ENCODE results near the gene TCF4.

The TCF4 gene

DNA sequence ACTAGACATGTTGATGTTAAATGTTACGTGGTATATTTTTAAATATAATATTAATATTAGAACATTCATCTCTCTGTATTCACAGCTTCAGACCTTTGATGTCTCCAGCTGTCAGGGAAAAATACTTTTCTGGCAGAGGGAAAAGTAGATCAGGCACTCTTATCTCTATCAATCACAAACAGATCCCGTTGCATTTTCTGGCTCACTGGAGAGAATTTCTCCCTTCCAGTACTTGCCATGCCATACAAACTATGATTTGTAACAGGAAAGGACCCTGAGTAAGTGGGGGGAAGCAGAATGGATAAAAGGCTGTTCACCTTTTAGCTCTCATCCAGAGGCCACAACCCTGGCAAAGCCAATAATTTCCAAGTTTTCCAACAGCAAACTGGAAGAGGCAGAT, 158.0 kb downstream of the TCF4 start:
- no peak for DNase-seq

DNA sequence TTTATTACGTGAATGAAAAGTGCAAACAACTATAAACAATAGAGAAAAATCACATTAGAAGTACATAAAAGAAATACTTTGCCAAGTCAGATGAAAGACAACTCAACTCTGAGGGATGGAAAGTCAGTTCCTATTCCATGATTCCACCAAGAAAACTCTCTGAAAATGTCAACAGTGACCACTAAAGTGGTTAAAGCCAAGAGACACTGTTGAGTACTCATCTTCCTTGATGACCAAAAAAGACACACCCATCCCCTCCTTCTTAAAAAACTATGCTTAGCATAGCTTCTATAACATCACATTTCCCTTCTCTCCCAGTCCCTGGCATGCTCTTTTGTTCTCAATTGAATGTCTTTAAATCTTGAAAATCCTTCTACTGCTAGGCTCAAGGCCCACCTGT, 160.0 kb downstream of the TCF4 start:
- no peak for DNase-seq

DNA sequence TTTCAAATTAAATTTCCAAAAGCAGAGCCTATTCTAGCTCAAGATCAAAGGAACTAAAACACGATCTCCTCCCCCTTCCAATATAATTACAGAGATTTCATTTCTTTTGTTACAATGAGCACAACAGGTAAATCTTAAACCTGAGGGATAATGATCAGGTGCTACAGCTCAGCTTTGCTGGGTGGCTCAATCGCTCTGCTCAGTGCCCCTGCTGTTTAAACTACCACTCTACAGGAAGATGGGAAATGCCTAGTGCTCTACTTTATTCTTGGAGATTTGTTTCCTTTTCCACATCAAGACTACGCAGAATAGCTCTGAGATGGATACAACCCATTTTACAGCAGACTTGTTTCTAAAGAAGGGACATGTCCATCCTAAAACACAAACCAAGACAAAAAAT, 162.3 kb downstream of the TCF4 start:
- DNase-seq: no peak

DNA sequence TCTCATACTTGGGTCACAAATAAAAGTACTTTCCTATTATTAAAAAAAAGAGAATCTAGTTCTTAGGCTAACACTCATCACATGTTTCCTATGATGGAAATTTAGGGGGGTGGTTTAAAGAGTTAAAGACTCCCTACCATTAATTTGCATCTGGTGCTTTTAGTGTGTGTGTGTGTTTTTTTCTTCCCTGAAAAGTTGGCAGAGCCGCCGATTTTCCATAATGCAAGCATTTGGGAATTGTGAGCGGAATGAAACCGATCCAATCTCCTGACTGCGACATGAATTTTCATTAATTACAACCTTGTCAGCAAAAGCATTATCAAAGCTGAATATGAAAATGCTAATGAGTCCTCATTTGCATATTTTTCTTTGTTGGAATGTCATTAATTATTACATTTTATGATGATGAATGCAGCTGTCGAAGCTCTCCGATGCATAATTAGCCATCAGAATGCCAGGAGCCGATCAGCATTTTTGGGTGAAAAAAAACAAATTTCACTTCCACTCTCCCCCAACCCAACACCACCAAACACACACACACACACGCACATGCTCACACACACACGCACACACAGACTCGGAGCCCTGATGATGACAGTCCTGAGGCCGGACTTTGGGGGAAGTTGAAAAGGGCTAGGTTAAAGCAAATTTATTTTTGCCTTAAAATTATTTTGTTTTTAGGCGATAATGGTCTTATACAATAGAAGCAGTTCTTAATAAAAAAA, 165.4 kb downstream of the TCF4 start:
- DNase-seq: peak; percentile 70

DNA sequence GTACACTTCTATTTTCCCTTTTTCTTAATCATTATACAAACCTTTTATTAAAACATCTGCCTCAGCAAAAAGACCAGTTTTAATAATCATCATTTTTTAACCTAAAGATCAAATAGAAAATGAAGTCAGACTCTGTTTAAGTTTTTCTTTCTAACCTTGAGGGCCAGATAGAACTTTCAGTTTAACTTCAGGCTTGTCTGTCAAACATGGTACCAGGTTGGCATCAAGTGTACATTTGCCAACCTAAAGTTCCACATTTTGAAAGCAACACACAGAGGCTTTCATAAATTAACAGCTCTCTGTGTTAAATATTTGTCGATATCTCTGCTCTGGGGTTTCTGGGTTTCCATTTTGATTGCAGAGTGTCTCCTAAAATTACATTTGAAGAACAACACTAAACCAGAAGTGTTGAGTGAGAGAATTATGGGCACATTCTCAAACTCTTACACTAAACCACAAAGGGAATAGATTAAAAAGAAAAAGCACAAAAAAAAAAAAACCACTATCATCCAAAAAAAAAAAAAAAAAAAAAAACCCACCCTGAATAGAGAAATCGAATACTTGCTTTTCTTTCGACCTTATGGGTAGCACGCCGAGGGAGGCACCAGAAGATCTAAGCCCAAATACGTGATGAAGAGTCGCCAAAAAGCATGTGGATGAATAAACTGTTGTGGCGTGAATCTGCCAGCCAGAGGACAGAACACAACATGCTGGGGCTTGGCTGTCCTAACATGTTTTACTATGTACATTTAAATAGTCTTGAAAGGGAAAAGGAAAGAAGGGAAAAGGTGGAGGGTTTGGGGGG, 166.2 kb downstream of the TCF4 start:
- DNase-seq: peak; percentile 70

DNA sequence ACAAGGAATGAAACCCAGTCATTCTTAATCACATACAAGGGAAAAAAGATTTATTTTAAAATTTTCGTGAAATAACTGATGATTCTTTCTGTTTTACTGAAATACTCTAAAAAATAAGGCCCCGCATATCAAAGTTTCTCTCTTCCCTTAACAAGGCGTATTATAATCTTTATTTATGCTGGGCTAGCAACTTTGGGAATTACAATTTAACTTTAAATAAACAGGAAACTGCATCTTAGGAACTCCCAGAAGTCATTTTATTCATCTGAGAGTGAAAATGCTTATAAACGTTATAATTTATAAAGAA, 166.7 kb downstream of the TCF4 start:
- DNase-seq: no peak

DNA sequence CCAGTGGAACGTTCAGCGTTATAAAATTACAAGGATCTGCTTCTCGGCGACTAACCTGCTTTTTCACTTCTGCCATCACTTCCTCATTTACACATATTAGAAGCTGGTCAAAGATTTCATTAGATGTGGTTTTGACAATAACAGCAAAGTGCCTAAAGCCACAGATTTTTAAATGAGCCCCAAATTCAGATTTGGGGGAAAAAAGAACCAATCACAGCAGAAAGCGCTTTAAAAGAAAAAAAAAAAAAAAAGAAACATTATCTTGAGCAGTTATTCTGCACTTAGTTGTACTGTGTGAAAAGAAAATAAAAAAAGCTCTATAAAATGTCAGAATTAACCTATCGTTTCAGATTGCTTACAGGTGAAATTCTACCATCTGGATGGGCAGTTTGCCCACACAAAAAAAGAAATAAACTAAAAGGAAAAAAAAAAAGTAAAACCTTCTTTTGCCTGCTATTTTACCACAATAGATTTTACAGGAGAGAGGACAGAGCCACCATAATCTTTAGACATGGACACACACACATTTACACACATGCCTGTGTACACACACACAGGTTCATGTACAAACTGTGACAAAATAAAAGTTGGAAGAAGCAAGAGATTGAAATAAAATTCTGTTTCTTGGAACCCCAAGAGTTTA, 167.2 kb downstream of the TCF4 start:
- DNase-seq: peak; percentile 70

DNA sequence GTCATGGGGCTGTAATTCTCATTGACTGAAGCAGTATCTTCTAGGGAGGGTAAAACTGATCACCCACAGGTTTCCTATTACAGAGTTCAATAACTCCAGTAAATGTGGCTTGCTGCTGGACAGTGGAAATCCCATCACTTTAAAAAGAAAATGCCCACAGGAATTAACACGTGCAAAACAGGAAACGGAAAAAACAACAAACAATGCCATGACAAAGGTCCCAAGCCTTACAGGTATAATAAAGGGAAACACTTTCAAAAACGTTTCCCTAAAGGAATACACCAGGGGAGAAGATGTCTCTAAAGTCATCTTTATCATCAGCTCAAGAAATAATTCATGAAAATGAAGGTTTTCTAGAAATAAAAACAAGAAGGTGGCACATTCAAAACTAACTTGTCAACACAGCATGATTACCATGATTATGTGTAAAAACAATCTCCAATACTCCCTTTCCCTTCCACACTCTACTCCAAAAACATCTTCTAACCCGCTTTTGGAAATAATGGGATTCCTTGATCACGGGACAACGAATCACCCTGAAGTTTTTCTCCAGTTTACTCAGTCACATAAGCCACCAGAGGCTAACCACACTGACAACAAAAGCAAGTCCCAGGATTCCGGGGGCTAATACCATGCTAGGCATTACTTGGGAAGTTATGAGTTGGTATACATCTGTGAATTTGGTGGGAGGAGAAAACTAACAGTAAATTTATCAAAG, 167.9 kb downstream of the TCF4 start:
- DNase-seq: peak; percentile 70

DNA sequence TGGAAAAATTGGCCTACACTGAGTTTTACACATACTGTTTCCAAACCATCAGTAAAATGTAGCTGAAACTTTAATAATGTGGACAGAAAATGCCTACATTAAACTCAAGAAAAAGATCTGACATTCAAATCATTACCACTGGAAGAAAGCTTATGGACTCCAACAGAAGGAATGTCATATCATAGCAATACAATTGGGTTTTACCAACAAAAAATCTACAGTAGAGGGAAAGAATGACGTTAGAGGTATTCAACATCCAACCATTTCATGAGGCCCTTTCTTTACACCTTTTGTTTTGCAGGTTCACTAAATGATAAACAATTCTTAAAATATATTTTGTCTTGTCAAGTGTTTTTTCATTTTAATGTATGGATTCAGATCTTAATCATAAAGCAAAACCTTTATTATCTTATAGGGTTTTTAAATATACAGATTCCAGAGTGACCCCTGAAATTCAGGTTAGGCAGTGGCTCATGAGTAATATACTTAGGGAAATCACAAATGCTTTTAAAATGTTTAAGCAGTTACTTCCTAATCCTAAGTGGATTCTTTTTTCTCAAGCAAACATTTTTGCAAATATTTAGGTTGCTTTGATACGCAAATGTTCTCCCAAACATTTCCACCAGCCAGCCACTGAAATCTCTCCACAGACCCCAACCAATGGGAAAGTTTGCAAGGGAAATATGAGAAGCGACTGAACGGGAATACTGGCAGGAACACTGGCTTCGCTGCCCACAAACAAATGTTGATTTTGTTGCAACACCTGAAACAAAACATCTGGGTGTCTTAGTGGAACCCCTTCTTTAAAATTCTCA, 168.7 kb downstream of the TCF4 start:
- peak; percentile 50 for DNase-seq

DNA sequence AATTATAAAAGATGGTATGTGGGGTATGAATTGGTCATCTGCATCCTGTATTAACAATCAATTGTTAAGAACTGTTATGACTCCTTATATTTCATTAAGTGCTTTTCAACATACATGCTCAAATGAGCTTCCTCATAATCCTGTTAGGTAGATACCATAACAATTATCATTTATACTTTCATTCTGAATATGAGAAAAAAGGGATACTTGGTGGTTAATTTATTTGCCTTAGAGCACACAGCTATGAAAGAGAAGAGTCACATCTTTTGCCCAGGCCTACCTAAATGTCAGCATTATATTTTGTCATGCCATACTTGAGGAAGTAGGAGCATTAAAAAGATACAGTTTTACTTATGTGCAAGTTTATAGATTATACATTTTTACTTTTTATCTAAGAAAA, 169.6 kb downstream of the TCF4 start:
- DNase-seq: no peak

DNA sequence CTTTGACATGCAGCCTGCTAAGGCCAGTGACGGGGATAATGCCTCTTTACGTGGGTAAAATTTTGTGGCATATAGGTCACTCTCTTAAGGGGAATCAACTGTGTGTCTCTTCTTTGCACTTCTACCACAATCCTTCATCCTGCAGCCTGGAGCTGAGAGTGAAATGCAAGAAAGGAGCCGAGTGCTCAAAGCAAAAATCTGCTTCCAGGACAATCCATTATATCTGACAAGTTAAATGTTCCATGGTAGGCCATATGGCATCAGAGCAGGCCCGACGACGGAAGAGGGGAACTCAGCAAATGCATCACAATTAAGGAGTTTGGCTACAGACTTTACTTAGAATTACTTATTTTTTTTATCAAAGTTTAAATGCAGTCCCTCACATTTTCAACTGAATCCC, 171.2 kb downstream of the TCF4 start:
- no peak for DNase-seq

DNA sequence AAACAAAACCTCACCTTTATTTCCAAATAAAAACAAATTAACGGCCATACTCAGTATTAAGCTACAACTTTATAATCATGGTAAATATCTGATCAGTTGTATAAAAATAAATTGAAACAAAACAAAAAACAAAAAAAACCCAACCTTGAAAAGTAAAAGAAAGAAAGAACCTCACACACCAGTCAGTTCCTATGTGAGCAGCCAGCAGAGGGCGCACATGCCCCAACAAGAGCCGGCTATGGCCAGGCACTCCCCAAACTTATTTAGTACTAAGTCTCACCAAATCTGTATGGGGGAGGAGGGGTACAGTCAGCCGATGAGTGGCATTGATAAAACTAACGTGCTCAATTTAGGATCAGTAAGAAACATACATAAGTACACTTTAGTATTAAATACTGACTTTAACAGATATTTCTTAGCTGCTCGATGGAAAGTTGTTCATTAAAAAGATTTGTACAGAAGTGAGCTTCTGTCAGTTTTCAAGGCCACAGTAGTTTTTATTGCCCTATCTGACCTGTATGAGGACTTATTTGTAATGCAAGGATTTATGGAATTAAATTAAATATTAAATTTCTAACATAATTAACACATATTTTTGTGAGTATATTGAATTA, 172.6 kb downstream of the TCF4 start:
- DNase-seq: peak; percentile 82

DNA sequence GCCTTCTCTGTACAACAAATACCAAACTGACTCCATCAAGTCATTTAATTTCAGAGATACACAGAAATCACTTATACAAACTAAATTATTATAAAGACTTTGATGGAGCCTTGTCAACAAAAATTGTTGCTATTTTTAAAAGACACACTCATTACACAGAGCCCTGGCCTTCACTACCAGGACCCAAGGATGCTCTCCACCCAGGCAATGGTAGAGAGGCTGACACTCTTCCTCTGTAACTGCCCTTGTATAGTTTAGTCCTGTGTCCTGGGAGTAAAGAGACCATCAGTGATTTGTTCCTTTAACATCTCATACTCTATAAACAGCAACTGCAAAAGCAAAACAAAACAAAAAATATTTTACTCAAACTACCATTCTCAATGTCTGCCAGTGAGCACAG, 173.5 kb downstream of the TCF4 start:
- no peak for DNase-seq

DNA sequence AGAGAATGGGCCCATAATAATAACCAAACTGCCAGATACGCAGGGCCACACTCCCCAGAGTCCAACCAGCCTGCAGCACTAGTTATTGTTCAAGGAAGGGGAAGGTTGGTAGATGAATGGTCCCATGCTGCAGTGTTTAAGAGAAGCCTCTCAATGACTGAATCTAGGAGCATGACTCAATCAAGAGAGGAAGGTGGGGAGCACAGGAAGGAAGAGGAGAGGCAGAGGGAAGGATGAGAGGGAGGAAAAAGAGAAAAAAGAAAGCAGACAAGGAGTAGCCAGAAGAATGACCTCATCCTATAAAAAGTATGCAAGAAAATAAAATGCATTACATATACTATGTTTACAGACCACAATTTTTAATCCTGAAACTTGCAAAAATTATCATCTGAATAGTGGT, 174.5 kb downstream of the TCF4 start:
- no peak for DNase-seq

DNA sequence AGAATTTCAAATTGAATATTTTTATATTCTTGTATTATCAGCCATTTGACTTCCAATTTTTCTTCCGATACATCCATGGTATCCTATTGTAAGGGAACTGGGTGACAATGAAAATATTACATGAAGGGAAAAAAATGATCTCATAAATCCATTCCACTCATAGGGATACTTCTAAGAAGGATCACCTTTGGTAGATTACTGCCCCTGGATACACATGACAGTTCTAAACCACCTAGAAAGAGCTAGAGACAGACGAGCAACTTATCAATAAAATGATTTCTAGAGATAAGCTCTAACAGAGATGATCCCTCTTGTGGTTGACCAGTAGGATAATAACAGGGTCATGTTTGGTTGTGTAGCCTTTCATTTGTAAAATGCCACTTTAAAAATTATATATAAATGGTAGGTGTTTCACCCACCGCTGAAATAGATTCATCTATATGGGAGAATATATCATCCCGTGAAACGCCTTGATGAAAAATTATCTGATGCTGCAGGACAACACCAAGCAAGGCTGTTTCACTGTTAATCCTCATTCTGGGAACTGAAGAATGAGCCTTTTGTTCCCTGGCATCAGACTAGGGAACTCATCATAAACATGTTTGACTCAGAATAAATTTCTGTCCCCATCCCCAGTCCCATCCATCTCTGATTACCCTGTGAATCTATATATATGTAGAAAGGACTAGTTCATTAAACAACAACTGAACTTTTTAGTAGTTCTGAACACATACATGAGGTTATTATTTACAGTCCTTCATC, 180.0 kb downstream of the TCF4 start:
- DNase-seq: peak; percentile 27

DNA sequence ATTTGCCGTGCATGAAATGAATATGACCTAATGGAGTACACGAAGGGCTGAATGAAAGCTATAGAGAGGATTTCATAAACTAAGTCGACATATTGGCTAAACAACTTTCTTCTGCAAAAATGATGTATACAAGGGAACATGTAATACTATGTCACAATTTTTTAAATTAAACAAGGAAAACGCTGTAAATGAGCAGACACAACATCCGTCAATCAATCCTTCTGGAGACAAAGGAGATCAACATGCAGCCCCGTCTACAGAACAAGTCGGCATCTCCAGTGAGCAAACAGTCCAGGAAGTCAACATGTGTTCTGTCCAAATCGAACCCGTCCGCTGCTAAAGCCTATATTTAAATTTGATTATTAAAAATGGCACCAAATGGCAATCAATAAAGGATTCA, 180.8 kb downstream of the TCF4 start:
- DNase-seq: peak; percentile 72

DNA sequence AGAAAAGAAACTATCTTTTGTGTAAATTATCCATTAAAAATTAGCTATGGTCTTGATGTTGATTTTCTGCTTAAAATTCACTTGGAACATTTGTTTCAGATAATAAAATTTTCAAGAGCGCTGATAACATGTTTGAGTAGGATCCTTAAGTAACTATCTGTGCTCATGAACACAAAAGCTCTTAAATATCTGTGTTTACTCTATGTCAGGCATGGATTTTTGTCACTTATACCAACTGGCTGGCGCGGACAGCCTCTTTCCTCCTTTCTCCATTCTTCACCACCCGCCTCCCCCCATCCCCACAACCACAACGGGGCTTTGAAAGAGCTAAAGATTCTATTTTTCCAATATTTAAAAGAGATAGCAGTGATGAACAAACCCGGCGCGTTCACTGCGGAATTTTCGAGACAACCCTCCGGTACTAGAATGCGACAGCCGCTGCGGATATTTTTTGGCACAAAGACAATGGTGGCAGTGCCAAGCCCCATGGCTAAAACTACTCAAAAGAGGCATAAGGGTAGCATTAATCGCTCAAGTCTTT, 181.5 kb downstream of the TCF4 start:
- peak; percentile 86 for DNase-seq

DNA sequence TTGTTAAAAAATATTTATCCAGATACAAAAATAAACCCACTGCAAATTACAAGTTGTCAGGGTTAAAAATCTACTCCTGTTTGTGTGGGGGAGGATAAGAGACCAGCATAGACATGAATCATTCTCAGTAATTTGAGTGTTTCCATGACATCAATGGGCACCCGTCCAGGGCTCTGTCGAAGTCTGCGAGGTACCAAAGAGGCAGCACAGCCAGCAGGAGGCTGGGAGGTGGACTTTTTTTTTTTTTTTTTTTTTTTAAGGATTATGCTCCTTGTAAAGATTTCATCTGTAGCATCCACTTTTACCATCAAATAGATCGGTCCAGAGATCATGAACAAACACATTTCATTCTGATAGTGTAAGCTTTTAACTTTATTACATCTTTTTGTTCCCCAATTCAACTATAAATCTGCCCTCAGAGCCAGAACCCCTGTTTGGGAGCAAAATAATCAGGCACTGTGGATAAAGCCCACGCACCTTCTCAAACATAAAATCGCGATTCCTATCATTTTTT, 182.0 kb downstream of the TCF4 start:
- peak; percentile 95 for DNase-seq

DNA sequence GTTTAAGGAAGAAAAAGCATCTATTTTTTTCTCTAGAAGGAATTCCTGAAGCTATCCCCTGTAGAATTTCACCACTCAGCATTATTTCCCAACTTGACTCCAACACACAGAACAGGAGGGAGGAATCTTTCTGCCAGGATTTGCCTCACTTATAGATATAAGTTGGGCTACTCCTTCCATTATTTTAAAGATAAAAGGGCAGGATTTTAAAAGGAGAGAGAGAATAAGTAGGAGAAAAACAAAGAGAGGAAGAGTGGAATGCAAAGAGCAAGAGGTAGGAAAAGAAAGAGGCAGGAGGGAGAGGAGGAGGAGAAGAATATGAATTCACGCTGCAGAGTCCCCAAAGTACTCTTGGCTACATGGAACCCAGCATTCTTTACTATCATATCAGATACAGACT, 182.5 kb downstream of the TCF4 start:
- no peak for DNase-seq

DNA sequence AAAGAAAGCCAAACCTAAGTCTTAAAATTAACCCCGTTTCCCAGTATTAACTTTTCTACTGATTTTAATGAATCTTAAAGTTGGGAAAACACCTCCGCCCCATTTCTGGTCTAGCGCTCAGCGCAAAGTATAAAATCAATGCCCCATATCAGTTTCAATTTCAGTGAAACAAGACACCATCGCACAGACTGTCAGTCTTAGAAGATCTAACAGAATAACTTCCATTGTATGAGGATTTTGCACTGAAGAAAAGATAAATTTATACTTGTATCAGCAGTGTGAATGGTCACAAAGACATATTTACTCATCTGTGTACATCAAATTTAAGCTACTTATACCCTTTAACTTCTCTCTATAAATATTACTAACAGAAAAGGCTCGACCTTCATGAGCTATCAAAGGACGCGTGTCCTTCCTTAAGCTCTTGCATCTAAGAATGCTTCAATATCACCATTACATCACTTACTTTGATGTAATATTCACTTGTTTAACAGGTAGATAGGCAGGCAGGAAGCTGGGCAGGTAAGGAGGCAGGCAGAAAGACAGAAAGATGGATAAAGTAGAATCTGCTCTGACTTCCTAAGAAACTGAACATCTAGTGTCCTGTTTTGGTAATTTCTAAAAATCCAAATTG, 183.0 kb downstream of the TCF4 start:
- DNase-seq: no peak

Measured in NCI-H748 treated with DMSO at 0.1 percent for 48 hours (cell line).